Fibroblast of the aortic adventitia (primary cell): Measurements from ENCODE around the gene IQSEC3. TPM values are rescaled to one million over a fixed set of nuclear protein-coding genes. Genes with fewer than 3 reads are reported as not detected.
A peak's percentile ranks its signal among the peaks of the same experiment; 100 is the strongest.

ENCODE experiments used
- DNase-seq: peaks from one replicate; pipeline ENCODE4 v3.0.0-alpha.2; 2010; ENCODE audit warnings: low read depth
- H3K4me3 ChIP-seq: 2 replicates; pipeline ENCODE4 v1.5.1; 2011; ENCODE audit warnings: low read depth, mild to moderate bottlenecking, control low read depth, low read length, moderate library complexity
- CTCF ChIP-seq: IDR thresholded peaks from 2 replicates; pipeline ENCODE4 v1.5.1; 2011; ENCODE audit warnings: mild to moderate bottlenecking, low read length, control low read depth, inconsistent platforms; ENCODE audit not compliant: insufficient read depth
- total RNA-seq: library from RNA; depleted of rRNA; stranded (reverse); fragments of >200 nt; gene quantifications from 2 replicates; pipeline ENCODE4 v1.2.3, GENCODE V29; 2012; ENCODE audit warnings: low replicate concordance

The IQSEC3 gene
- total RNA-seq, 1 donor = not detected

GRCh38 chr12:197911-198695 lies 131.5 kb downstream of the IQSEC3 start:
- no peak for TF ChIP-seq CTCF
- no peak overlapping the region for H3K4me3 ChIP-seq
- no peak for DNase-seq

GRCh38 chr12:198705-199104 lies 132.1 kb downstream of the IQSEC3 start:
- no peak overlapping the region for H3K4me3 ChIP-seq
- DNase-seq = no peak
- no peak for TF ChIP-seq CTCF

GRCh38 chr12:201361-201760 lies 134.8 kb downstream of the IQSEC3 start:
- no peak for DNase-seq
- TF ChIP-seq CTCF = no peak
- no peak overlapping the region for H3K4me3 ChIP-seq

GRCh38 chr12:202081-202731 lies 135.6 kb downstream of the IQSEC3 start:
- TF ChIP-seq CTCF = no peak
- no peak for DNase-seq

GRCh38 chr12:203074-203461 lies 136.5 kb downstream of the IQSEC3 start:
- TF ChIP-seq CTCF = no peak
- H3K4me3 ChIP-seq = no peak overlapping the region
- no peak for DNase-seq

More at GRCh38 chr12:202081-202731, 135.6 kb downstream of the IQSEC3 start:
- no peak overlapping the region for H3K4me3 ChIP-seq

- H3K4me3 ChIP-seq = peak overlapping the region; percentile 47
- no peak for TF ChIP-seq CTCF
- DNase-seq = no peak
Observed at GRCh38 chr12:203462-204260, 137.1 kb downstream of the IQSEC3 start.
